Astrocyte (in vitro differentiated cells and primary cell): Measurements from ENCODE around the gene OR7C1.
"Not testable (repeated sequence)": the region's sequence is repeated elsewhere in the genome, so short reads cannot be mapped to it uniquely, and the experiment has no call there.

ENCODE experiments used
- EZH2 ChIP-seq: IDR thresholded peaks from 2 replicates; pipeline ENCODE4 v1.6.1; 2012; ENCODE audit warnings: mild to moderate bottlenecking, low read length, inconsistent platforms; ENCODE audit not compliant: insufficient read depth
- TF ChIP-seq, protein P1 (sequence below): IDR thresholded peaks from 2 replicates; pipeline ENCODE4 v1.5.1; 2011; ENCODE audit warnings: low read depth, mild to moderate bottlenecking, inconsistent platforms, low read length, moderate library complexity; ENCODE audit not compliant: insufficient read depth

DNA sequence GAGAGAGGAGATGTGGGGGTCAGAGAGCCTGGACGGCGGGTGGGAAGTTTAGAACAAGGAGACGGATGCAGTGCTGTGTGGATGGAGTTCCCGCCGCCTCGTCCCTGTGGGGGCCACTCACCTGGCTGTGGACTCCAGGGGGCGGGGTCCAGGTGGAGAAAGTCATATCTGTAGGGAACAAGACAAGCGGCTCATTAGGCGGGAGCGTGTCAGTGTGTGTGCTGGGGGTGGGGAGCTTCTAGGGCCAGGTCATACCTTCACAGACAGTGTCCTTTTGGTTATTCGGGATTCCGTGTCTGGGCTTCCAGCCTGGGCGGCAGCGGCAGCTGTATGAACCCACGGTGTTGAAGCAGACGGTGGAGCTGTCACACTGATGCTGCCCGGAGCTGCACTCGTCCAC, 69.6 kb downstream of the OR7C1 start:
- TF ChIP-seq, protein P1, sequence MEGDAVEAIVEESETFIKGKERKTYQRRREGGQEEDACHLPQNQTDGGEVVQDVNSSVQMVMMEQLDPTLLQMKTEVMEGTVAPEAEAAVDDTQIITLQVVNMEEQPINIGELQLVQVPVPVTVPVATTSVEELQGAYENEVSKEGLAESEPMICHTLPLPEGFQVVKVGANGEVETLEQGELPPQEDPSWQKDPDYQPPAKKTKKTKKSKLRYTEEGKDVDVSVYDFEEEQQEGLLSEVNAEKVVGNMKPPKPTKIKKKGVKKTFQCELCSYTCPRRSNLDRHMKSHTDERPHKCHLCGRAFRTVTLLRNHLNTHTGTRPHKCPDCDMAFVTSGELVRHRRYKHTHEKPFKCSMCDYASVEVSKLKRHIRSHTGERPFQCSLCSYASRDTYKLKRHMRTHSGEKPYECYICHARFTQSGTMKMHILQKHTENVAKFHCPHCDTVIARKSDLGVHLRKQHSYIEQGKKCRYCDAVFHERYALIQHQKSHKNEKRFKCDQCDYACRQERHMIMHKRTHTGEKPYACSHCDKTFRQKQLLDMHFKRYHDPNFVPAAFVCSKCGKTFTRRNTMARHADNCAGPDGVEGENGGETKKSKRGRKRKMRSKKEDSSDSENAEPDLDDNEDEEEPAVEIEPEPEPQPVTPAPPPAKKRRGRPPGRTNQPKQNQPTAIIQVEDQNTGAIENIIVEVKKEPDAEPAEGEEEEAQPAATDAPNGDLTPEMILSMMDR: not testable (repeated sequence)
- not testable (repeated sequence) for TF ChIP-seq EZH2
